ENCODE results near the gene OCA2.
"Not testable (repeated sequence)": the region's sequence is repeated elsewhere in the genome, so short reads cannot be mapped to it uniquely, and the experiment has no call there.

The OCA2 gene

GRCh38 chr15:27797765-27798164 lies 301.4 kb downstream of the OCA2 start:
- no peak for FAIRE-seq

GRCh38 chr15:27796405-27797320 lies 302.5 kb downstream of the OCA2 start:
- FAIRE-seq, result no peak

- no peak for FAIRE-seq
These were observed 306.3 kb downstream of the OCA2 start for GRCh38 chr15:27792756-27793264.

GRCh38 chr15:27790270-27790669 lies 308.8 kb downstream of the OCA2 start:
- no peak for FAIRE-seq

- no peak for FAIRE-seq
These were observed 311.2 kb downstream of the OCA2 start for GRCh38 chr15:27787931-27788330.

GRCh38 chr15:27784107-27784506 lies 315.0 kb downstream of the OCA2 start:
- FAIRE-seq, result no peak

GRCh38 chr15:27783678-27784077 lies 315.4 kb downstream of the OCA2 start:
- FAIRE-seq, result no peak

GRCh38 chr15:27782125-27782524 lies 317.0 kb downstream of the OCA2 start:
- no peak for FAIRE-seq

- FAIRE-seq, result no peak
These were observed 322.6 kb downstream of the OCA2 start for GRCh38 chr15:27776501-27776900.

- FAIRE-seq, result no peak
These were observed 324.5 kb downstream of the OCA2 start for GRCh38 chr15:27774638-27775037.

- FAIRE-seq, result no peak
These were observed 324.9 kb downstream of the OCA2 start for GRCh38 chr15:27774191-27774590.

GRCh38 chr15:27771892-27772291 lies 327.2 kb downstream of the OCA2 start:
- FAIRE-seq, result no peak

- no peak for FAIRE-seq
These were observed 328.2 kb downstream of the OCA2 start for GRCh38 chr15:27770769-27771554.

GRCh38 chr15:27770086-27770607 lies 329.0 kb downstream of the OCA2 start:
- no peak for FAIRE-seq

- no peak for FAIRE-seq
These were observed 329.5 kb downstream of the OCA2 start for GRCh38 chr15:27769652-27770051.

GRCh38 chr15:27768732-27769475 lies 330.2 kb downstream of the OCA2 start:
- FAIRE-seq, result no peak

GRCh38 chr15:27767918-27768640 lies 331.0 kb downstream of the OCA2 start:
- FAIRE-seq, result no peak

GRCh38 chr15:27767430-27767829 lies 331.7 kb downstream of the OCA2 start:
- FAIRE-seq, result not testable (repeated sequence)

GRCh38 chr15:27764339-27764738 lies 334.8 kb downstream of the OCA2 start:
- no peak for FAIRE-seq

- no peak for FAIRE-seq
These were observed 335.6 kb downstream of the OCA2 start for GRCh38 chr15:27763514-27763913.

GRCh38 chr15:27762471-27762870 lies 336.6 kb downstream of the OCA2 start:
- FAIRE-seq, result no peak

- FAIRE-seq, result no peak
These were observed 342.1 kb downstream of the OCA2 start for GRCh38 chr15:27757052-27757451.

Measured in islet of Langerhans (tissue), 1 donor.